Measurements from ENCODE around the gene ZNF691. TPM values are rescaled to one million over a fixed set of nuclear protein-coding genes. Genes with fewer than 3 reads are reported as not detected.
"Not testable (repeated sequence)": the region's sequence is repeated elsewhere in the genome, so short reads cannot be mapped to it uniquely, and the experiment has no call there.

Gene ZNF691
- 10 to 100 TPM; 19.3 to 21.1 (median 21.1) TPM for polyA plus RNA-seq (ENCODE audit: insufficient read length in 3 of 3)
- long read RNA-seq, donor 1, partial matches to known transcripts = 0 of 5 reads
- long read RNA-seq, donor 1, other reads (novel, unspliced or antisense) = 0 of 5 reads
- long read RNA-seq, donor 2, partial matches to known transcripts = 0 of 6 reads
- long read RNA-seq, donor 2, other reads (novel, unspliced or antisense) = 0 of 6 reads
- long read RNA-seq, donor 3, partial matches to known transcripts = 0 of 10 reads
- long read RNA-seq, donor 3, other reads (novel, unspliced or antisense) = 0 of 10 reads
- long read RNA-seq, donor 4, partial matches to known transcripts = 0 of 4 reads
- long read RNA-seq, donor 4, other reads (novel, unspliced or antisense) = 0 of 4 reads
- long read RNA-seq, donor 5 = 0 reads
- long read RNA-seq, donor 6, partial matches to known transcripts = 5 of 10 reads
- long read RNA-seq, donor 6, other reads (novel, unspliced or antisense) = 0 of 10 reads
- long read RNA-seq, donor 7, partial matches to known transcripts = 0 of 6 reads
- long read RNA-seq, donor 7, other reads (novel, unspliced or antisense) = 0 of 6 reads
- long read RNA-seq, donor 8, transcript ZNF691-206 (2 exons, 1,577 nt) = major isoform, 10 of 14 reads
- long read RNA-seq, donor 8, partial matches to known transcripts = 0 of 14 reads
- long read RNA-seq, donor 8, other reads (novel, unspliced or antisense) = 0 of 14 reads
- long read RNA-seq, donor 9, partial matches to known transcripts = 0 of 7 reads
- long read RNA-seq, donor 9, other reads (novel, unspliced or antisense) = 0 of 7 reads
- long read RNA-seq, donor 10, partial matches to known transcripts = 8 of 12 reads
- long read RNA-seq, donor 10, other reads (novel, unspliced or antisense) = 0 of 12 reads
- long read RNA-seq, donor 11, partial matches to known transcripts = 0 of 5 reads
- long read RNA-seq, donor 11, other reads (novel, unspliced or antisense) = 0 of 5 reads
- long read RNA-seq, donor 12, partial matches to known transcripts = 0 of 7 reads
- long read RNA-seq, donor 12, other reads (novel, unspliced or antisense) = 0 of 7 reads
- long read RNA-seq, donor 13, transcript ZNF691-206 (2 exons, 1,577 nt) = major isoform, 6 of 9 reads
- long read RNA-seq, donor 13, partial matches to known transcripts = 0 of 9 reads
- long read RNA-seq, donor 13, other reads (novel, unspliced or antisense) = 0 of 9 reads
- long read RNA-seq, donor 14, partial matches to known transcripts = 0 of 3 reads
- long read RNA-seq, donor 14, other reads (novel, unspliced or antisense) = 0 of 3 reads
- long read RNA-seq, donor 15, partial matches to known transcripts = 6 of 8 reads
- long read RNA-seq, donor 15, other reads (novel, unspliced or antisense) = 0 of 8 reads
- long read RNA-seq, donor 16, transcript ZNF691-206 (2 exons, 1,577 nt) = major isoform, 10 of 18 reads
- long read RNA-seq, donor 16, partial matches to known transcripts = 0 of 18 reads
- long read RNA-seq, donor 16, other reads (novel, unspliced or antisense) = 0 of 18 reads

- peak; percentile 88 to 98 (median 93) for DNase-seq (ENCODE audit: extremely low read depth in 1 of 11, low read depth in 9 of 11, low spot score in 4 of 11)
Measured at GRCh38 chr1:42846257-42847110, at the start of gene ZNF691. ZNF691 (plus strand) TSS chr1:42846613; CDS start chr1:42849659, 3,046 bp downstream.

GRCh38 chr1:42797414-42797813 lies 49.0 kb upstream of the ZNF691 start:
- no peak for DNase-seq (ENCODE audit: extremely low read depth in 1 of 11, low read depth in 9 of 11, low spot score in 4 of 11)

GRCh38 chr1:42797979-42798378 lies 48.4 kb upstream of the ZNF691 start:
- no peak for DNase-seq (ENCODE audit: extremely low read depth in 1 of 11, low read depth in 9 of 11, low spot score in 4 of 11)

GRCh38 chr1:42801832-42802473 lies 44.5 kb upstream of the ZNF691 start:
- DNase-seq (ENCODE audit: extremely low read depth in 1 of 11, low read depth in 9 of 11, low spot score in 4 of 11) = no peak

GRCh38 chr1:42806171-42806570 lies 40.2 kb upstream of the ZNF691 start:
- DNase-seq (ENCODE audit: extremely low read depth in 1 of 11, low read depth in 9 of 11, low spot score in 4 of 11) = no peak

GRCh38 chr1:42806593-42806992 lies 39.8 kb upstream of the ZNF691 start:
- no peak for DNase-seq (ENCODE audit: extremely low read depth in 1 of 11, low read depth in 9 of 11, low spot score in 4 of 11)

- no peak for DNase-seq (ENCODE audit: extremely low read depth in 1 of 11, low read depth in 9 of 11, low spot score in 4 of 11)
Measured at GRCh38 chr1:42807056-42807668, 39.3 kb upstream of the ZNF691 start.

GRCh38 chr1:42814815-42815214 lies 31.6 kb upstream of the ZNF691 start:
- not testable (repeated sequence) for DNase-seq (ENCODE audit: extremely low read depth in 1 of 11, low read depth in 9 of 11, low spot score in 4 of 11)

GRCh38 chr1:42815941-42816584 lies 30.4 kb upstream of the ZNF691 start:
- peak in 3 of 11 donors; percentile 7 to 12 (median 7) for DNase-seq (ENCODE audit: extremely low read depth in 1 of 11, low read depth in 9 of 11, low spot score in 4 of 11)

GRCh38 chr1:42816585-42817439 lies 29.6 kb upstream of the ZNF691 start, which contains the start of the genes ERMAP and SVBP:
ERMAP (plus strand) TSS chr1:42817122; CDS start chr1:42830449, 13,327 bp downstream.
SVBP (minus strand) TSS chr1:42817397; CDS start chr1:42816544, 853 bp downstream.
- peak; percentile 67 to 89 (median 86) for DNase-seq (ENCODE audit: extremely low read depth in 1 of 11, low read depth in 9 of 11, low spot score in 4 of 11)

GRCh38 chr1:42817440-42817767 lies 29.0 kb upstream of the ZNF691 start:
- DNase-seq (ENCODE audit: extremely low read depth in 1 of 11, low read depth in 9 of 11, low spot score in 4 of 11) = no peak

- no peak for DNase-seq (ENCODE audit: extremely low read depth in 1 of 11, low read depth in 9 of 11, low spot score in 4 of 11)
Measured at GRCh38 chr1:42817976-42818375, 28.4 kb upstream of the ZNF691 start.

GRCh38 chr1:42820813-42821212 lies 25.6 kb upstream of the ZNF691 start:
- no peak for DNase-seq (ENCODE audit: extremely low read depth in 1 of 11, low read depth in 9 of 11, low spot score in 4 of 11)

- DNase-seq (ENCODE audit: extremely low read depth in 1 of 11, low read depth in 9 of 11, low spot score in 4 of 11) = no peak
Measured at GRCh38 chr1:42821690-42822089, 24.7 kb upstream of the ZNF691 start.

- peak in 3 of 11 donors; percentile 14 to 42 (median 27) for DNase-seq (ENCODE audit: extremely low read depth in 1 of 11, low read depth in 9 of 11, low spot score in 4 of 11)
Measured at GRCh38 chr1:42822800-42823392, 23.5 kb upstream of the ZNF691 start.
